Fibroblast of pulmonary artery (primary cell): ENCODE results near the gene ZNF862.

ENCODE experiments used
- DNase-seq: peaks from one replicate; pipeline ENCODE4 v3.0.0-alpha.2; 2010; ENCODE audit warnings: low read depth
- H3K4me3 ChIP-seq: replicated peaks from 2 replicates; pipeline ENCODE4 v1.5.1; 2011; ENCODE audit warnings: low read depth, mild to moderate bottlenecking, control low read depth, low read length, moderate library complexity
- CTCF ChIP-seq: IDR thresholded peaks from 2 replicates; pipeline ENCODE4 v1.5.1; 2011; ENCODE audit warnings: mild to moderate bottlenecking, control low read depth, low read length, inconsistent platforms; ENCODE audit errors: missing control alignments

Gene ZNF862

GRCh38 chr7:149879766-149880637 lies 41.8 kb downstream of the ZNF862 start:
- TF ChIP-seq CTCF, result no peak
- no peak for DNase-seq
- H3K4me3 ChIP-seq, result no peak overlapping the region

DNA sequence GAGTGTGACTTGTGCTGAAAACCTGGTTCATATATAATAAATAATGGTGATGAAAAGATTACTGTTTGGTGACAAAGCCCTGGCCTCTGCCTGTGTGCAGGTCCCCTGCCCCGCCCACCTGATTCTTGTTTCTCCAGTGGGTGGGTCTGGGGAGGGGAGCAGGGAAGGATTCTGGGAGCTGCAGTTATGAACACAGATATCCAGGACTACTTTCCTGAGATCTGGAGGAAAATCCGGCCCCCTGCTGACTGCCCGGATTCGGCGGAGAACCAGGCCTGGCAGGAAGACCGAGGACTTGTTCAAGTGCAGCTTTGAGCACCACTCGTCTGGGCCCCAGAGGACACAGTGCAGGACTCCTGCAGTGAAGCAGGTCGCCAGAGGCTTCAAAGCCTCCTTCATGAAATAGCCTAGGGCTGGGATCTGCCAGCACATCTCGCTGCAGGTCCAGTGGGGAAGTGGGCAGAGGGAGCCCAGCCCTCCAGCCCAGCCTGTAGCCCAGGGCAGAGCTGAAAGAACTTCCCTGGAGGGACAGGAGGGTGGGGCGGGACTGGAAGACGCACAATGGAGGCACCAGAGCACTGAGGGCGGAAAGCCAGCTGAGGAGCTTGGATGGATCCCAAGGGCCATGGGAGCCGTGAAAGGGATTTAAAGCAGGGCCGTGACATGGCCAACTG lies 42.6 kb downstream of the ZNF862 start:
- H3K4me3 ChIP-seq, result no peak overlapping the region
- DNase-seq, result no peak
- TF ChIP-seq CTCF, result no peak

GRCh38 chr7:149881328-149882247 lies 43.4 kb downstream of the ZNF862 start:
- no peak overlapping the region for H3K4me3 ChIP-seq
- DNase-seq, result no peak
- no peak for TF ChIP-seq CTCF

DNA sequence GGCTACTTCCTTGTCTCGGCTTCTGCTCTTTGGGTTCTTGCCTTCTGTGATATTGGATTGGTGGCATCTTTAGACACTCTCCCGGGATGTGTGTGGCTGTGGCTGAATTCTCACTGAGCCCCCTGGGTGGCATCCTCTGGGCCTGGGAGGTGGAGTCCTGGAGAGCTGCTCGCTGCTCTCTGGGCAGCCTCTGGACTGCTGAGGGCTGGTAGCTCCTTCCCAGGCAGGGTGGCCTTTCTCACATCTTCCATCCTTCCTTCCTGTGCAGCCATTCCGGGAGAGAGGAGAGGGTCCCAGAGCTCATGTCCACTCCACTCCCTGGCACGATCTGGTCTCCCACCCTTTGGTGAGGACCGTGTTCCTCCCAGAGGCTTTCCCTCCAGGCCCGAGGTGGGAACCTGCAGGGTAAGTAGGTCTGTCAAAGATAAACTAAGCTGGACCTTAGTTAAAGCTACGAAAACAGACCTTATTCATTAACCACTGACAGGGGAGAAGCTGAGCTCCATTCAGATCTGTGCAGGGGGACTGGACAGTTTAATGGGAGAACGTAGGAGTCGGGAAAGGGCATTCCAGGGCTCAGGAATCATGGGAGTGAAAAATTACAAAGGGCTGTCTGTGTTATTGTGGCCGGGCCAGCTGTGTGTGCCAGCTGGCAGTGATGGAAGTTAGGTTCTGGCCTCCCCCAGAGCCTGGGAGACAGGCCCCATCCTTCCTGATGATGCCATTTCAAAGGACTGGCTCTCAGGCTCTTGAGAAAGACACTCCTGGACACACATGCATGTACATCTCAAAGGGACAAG lies 44.3 kb downstream of the ZNF862 start:
- peak; percentile 47 for DNase-seq
- no peak for TF ChIP-seq CTCF
- H3K4me3 ChIP-seq, result no peak overlapping the region

DNA sequence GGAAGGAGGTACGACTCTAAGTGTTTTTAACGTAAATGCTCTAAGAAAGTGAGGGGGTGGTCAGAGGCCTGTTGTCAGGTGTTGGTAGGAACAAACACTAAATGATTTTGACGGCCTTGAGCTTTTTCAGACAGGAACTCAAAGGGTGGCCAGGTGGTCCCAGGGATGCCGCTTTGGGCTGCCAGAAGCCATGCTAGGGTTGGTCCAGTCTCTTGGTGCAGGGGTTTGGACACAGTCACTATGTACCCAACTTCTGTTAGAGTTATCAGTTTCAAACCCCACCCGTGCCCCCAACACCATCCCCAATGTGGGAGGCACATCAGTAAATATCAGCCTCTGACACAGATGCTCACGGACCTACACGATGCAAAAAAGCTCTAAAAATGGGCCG lies 44.9 kb downstream of the ZNF862 start:
- DNase-seq, result no peak
- no peak overlapping the region for H3K4me3 ChIP-seq
- no peak for TF ChIP-seq CTCF

- peak; percentile 73 for TF ChIP-seq CTCF
- DNase-seq, result peak; percentile 51
- no peak overlapping the region for H3K4me3 ChIP-seq
These were observed 45.3 kb downstream of the ZNF862 start for GRCh38 chr7:149883452-149883861.
